ENCODE data around the gene WFDC2. TPM values are rescaled to one million over a fixed set of nuclear protein-coding genes. Genes with fewer than 3 reads are reported as not detected.

Gene WFDC2
- total and polyA plus RNA-seq, 2 donors (not counting 3 experiments of a cell fraction or from before 2014, with no cell fraction given), result not detected

DNA sequence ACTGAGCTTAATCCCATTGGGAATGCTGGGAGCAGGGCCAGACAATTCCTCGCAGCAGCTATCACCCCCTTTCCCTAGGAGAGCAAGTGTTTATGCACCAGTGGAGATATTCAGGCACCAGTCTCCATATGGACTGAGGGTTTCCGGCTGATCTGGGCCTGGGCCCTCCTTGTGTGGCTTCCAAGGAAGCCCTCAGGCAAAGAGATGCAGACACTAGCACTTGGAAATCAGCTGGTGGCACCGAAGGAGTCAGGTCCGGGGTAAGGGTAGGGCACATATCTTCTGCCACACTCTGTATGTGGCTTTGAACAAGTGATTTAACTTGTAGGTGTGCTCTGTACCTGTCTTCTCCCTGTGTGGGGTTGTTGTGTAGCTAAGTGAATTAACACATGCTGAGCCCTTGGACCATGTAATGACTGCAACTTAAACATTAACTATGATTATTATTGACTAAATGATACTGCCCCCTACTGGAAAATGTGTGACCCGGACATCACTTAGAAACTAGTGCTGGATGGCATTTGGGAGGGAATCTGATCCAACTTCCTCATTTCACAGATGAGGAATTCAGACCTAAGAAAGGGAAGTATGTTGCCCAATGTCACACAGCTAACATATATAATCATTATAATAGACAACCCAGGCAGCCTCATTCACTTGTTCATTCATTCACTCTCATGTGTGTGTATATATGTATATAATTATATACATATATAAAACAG is 19.3 kb upstream of the WFDC2 start:
- H3K4me1 ChIP-seq (ENCODE audit: control insufficient read depth, extremely low read depth, insufficient read depth, low read length), result no peaks in the 10 kb centered on the region
- no TSS peak for BruUV-seq (replicated peaks)
- no peak overlapping the region for H3K27ac ChIP-seq (ENCODE audit: insufficient read depth, low read depth, low read length)
- H4K20me1 ChIP-seq (replicated peaks; ENCODE audit: control insufficient read depth, extremely low read depth, insufficient read depth, low read length), result no peaks in the 10 kb centered on the region
- FAIRE-seq (peak; percentile 64), DNase-seq (ENCODE audit: low read depth, low spot score) (peak; percentile 54)
- no peak overlapping the region for H3K9ac ChIP-seq (replicated peaks; ENCODE audit: extremely low read depth, insufficient read depth, low read length)
- H3K79me2 ChIP-seq (ENCODE audit: control insufficient read depth, insufficient read depth, low read length), result no peaks in the 10 kb centered on the region
- H3K36me3 ChIP-seq (ENCODE audit: control insufficient read depth in 2 of 2, extremely low read depth in 1 of 2, insufficient read depth in 2 of 2, low read length in 2 of 2), result no peaks in the 10 kb centered on the region
- CTCF ChIA-PET, result interaction anchor here (0.6 to 8.5 kb wide), 22 partner anchors 9 to 354 kb away, joined by 3 to 88 read pairs (median 6); partner anchors contain the start of gene SYS1
- peaks cover 0 to 3% of the 10 kb centered on the region in 2 experiments for H3K27me3 ChIP-seq (ENCODE audit: control insufficient read depth in 2 of 2, insufficient read depth in 2 of 2, low read length in 2 of 2)
- no peak overlapping the region for H2AFZ ChIP-seq (ENCODE audit: low read depth, low read length)
- no peak overlapping the region for H3K4me2 ChIP-seq (ENCODE audit: insufficient read depth, low read length)
- no peaks in the 10 kb centered on the region for H3K9me3 ChIP-seq (replicated peaks; ENCODE audit: control insufficient read depth, insufficient read depth, low read length)
- intact Hi-C loops (cut with micrococcal nuclease) (loop anchor here (1.0 kb wide), 2 partner anchors 127 to 131 kb away; no protein-coding TSS in a partner anchor), dilution Hi-C loops (cut with MboI; ENCODE audit: extremely low pct_ligation_motif_present, low sequenced_read_pairs) (no loop called here)
- no peaks in the 10 kb centered on the region for H3K9me1 ChIP-seq (replicated peaks; ENCODE audit: control insufficient read depth, extremely low read depth, insufficient read depth, low read length)
- POLR2A ChIA-PET, result interaction anchor here (1.0 kb wide), 1 partner anchor 13 kb away, joined by 3 read pairs; no protein-coding TSS in a partner anchor
- H3K4me3 ChIP-seq (replicated peaks in 1 of 3; ENCODE audit: insufficient read depth in 1 of 3, low read depth in 1 of 3, low read length in 3 of 3), result no peak overlapping the region
- TF ChIP-seq, protein P1, sequence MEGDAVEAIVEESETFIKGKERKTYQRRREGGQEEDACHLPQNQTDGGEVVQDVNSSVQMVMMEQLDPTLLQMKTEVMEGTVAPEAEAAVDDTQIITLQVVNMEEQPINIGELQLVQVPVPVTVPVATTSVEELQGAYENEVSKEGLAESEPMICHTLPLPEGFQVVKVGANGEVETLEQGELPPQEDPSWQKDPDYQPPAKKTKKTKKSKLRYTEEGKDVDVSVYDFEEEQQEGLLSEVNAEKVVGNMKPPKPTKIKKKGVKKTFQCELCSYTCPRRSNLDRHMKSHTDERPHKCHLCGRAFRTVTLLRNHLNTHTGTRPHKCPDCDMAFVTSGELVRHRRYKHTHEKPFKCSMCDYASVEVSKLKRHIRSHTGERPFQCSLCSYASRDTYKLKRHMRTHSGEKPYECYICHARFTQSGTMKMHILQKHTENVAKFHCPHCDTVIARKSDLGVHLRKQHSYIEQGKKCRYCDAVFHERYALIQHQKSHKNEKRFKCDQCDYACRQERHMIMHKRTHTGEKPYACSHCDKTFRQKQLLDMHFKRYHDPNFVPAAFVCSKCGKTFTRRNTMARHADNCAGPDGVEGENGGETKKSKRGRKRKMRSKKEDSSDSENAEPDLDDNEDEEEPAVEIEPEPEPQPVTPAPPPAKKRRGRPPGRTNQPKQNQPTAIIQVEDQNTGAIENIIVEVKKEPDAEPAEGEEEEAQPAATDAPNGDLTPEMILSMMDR (IDR thresholded peaks at IDR 0.05; ENCODE audit: extremely low read depth in 1 of 2, insufficient read depth in 1 of 2, low read depth in 1 of 2, low read length in 2 of 2), result peak; percentile 48 to 56
- TF ChIP-seq GATA2 (IDR thresholded peaks at IDR 0.05; ENCODE audit: insufficient read depth, insufficient read length, low read depth, low read length), result no peak
- no peak for TF ChIP-seq MYC (IDR thresholded peaks at IDR 0.05; ENCODE audit: low read depth, low read length)

DNA sequence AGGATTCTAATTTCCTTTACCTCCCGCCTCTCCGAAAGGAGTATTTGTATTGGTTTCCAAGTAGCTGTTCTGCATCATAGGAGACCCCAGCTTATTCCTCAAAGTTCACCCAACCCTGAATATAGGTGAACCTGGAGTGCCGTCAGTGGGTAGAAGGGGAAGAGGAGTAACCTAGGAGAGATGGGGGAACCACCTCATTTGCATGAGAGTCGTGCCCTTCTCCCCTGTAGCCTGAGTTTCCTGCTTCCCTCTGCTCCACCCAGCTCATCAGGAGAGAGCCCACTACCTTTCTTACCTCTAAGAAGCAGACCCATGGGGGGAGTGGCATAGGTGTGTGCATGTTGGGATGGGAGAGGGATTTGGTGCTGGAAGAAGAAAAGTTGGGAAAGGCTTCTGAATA is 17.3 kb upstream of the WFDC2 start:
- Histone ChIP-seq H3K9ac (replicated peaks; ENCODE audit: extremely low read depth, insufficient read depth, low read length) (no peak overlapping the region), H3K36me3 (ENCODE audit: control insufficient read depth in 2 of 2, extremely low read depth in 1 of 2, insufficient read depth in 2 of 2, low read length in 2 of 2) (no peaks in the 10 kb centered on the region), H3K4me1 (ENCODE audit: control insufficient read depth, extremely low read depth, insufficient read depth, low read length) (no peaks in the 10 kb centered on the region), H3K4me2 (ENCODE audit: insufficient read depth, low read length) (no peak overlapping the region), H4K20me1 (replicated peaks; ENCODE audit: control insufficient read depth, extremely low read depth, insufficient read depth, low read length) (no peaks in the 10 kb centered on the region), H3K9me3 (replicated peaks; ENCODE audit: control insufficient read depth, insufficient read depth, low read length) (no peaks in the 10 kb centered on the region), H3K27me3 (ENCODE audit: control insufficient read depth in 2 of 2, insufficient read depth in 2 of 2, low read length in 2 of 2) (no peaks in the 10 kb centered on the region), H3K4me3 (replicated peaks in 1 of 3; ENCODE audit: insufficient read depth in 1 of 3, low read depth in 1 of 3, low read length in 3 of 3) (no peak overlapping the region), H3K9me1 (replicated peaks; ENCODE audit: control insufficient read depth, extremely low read depth, insufficient read depth, low read length) (no peaks in the 10 kb centered on the region), H2AFZ (ENCODE audit: low read depth, low read length) (no peak overlapping the region), H3K27ac (ENCODE audit: insufficient read depth, low read depth, low read length) (no peak overlapping the region), H3K79me2 (ENCODE audit: control insufficient read depth, insufficient read depth, low read length) (no peaks in the 10 kb centered on the region)
- TF ChIP-seq JUN (IDR thresholded peaks at IDR 0.05; ENCODE audit: borderline replicate concordance, insufficient read depth, insufficient read length, low read depth), result no peak
- TF ChIP-seq, protein P1 (IDR thresholded peaks at IDR 0.05; ENCODE audit: extremely low read depth in 1 of 2, insufficient read depth in 1 of 2, low read depth in 1 of 2, low read length in 2 of 2), result no peak
- TF ChIP-seq FOS (IDR thresholded peaks at IDR 0.05; ENCODE audit: borderline replicate concordance, insufficient read depth, low read length), result no peak
- no peak for TF ChIP-seq MYC (IDR thresholded peaks at IDR 0.05; ENCODE audit: low read depth, low read length)
- no peak for TF ChIP-seq GATA2 (IDR thresholded peaks at IDR 0.05; ENCODE audit: insufficient read depth, insufficient read length, low read depth, low read length)
- TF ChIP-seq, protein P2, sequence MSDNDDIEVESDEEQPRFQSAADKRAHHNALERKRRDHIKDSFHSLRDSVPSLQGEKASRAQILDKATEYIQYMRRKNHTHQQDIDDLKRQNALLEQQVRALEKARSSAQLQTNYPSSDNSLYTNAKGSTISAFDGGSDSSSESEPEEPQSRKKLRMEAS (IDR thresholded peaks at IDR 0.05; ENCODE audit: insufficient read depth, insufficient read length), result no peak
- intact Hi-C loops (cut with micrococcal nuclease) (no loop called here), dilution Hi-C loops (cut with MboI; ENCODE audit: extremely low pct_ligation_motif_present, low sequenced_read_pairs) (no loop called here)
- no TSS peak for BruUV-seq (replicated peaks)
- no peak for DNase-seq (ENCODE audit: low read depth, low spot score)
- ChIA-PET POLR2A (no interaction called here), CTCF (interaction anchor here (1.0 to 8.5 kb wide), 7 partner anchors 13 to 319 kb away, joined by 3 to 88 read pairs (median 21); no protein-coding TSS in a partner anchor)
- FAIRE-seq, result no peak

Measured in endothelial cell of umbilical vein (primary cell).